ENCODE data around the gene REXO4. TPM values are rescaled to one million over a fixed set of nuclear protein-coding genes. Genes with fewer than 3 reads are reported as not detected.
"Not testable (repeated sequence)": the region's sequence is repeated elsewhere in the genome, so short reads cannot be mapped to it uniquely, and the experiment has no call there.

The REXO4 gene
- total and polyA plus RNA-seq, 12 donors: 18.9 to 27.6 (median 22.8) TPM

DNA sequence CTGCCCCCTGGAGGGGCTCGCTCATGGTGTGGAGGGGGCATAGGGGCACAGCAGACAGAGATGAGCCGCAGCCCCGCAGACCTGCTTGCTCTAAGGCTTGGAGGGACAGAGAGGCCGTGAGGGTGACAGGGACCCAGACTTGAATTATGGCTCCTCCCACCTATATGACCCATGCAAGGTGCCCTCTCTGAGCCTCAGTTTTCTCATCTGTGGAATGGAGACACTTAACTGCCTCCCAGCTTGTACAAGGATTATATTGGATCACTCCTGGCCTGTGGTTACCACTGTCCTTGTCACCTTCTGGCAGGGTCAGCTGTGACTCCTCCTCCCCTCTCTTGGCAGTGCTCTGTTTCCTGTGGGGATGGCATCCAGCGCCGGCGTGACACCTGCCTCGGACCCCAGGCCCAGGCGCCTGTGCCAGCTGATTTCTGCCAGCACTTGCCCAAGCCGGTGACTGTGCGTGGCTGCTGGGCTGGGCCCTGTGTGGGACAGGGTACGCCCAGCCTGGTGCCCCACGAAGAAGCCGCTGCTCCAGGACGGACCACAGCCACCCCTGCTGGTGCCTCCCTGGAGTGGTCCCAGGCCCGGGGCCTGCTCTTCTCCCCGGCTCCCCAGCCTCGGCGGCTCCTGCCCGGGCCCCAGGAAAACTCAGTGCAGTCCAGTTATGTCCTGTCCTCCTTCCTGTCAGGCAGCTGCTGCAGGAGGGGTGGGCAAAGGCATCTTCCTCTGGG lies 37.3 kb upstream of the REXO4 start:
- peaks cover 0 to 9% of the 10 kb centered on the region in 2 donors for H3K4me1 ChIP-seq (replicated peaks in 1 of 2)
- H3K9me3 ChIP-seq (replicated peaks in 1 of 3): no peaks in the 10 kb centered on the region
- TF ChIP-seq POLR2A (IDR thresholded peaks at IDR 0.05): no peak
- TF ChIP-seq CTCF (IDR thresholded peaks at IDR 0.05): no peak
- H3K36me3 ChIP-seq (replicated peaks in 1 of 2): no peaks in the 10 kb centered on the region
- no peak overlapping the region for H3K27ac ChIP-seq
- no peak for DNase-seq
- H3K4me3 ChIP-seq: no peak overlapping the region
- intact Hi-C loops (cut with DNase I): no loop called here
- H3K27me3 ChIP-seq: no peaks in the 10 kb centered on the region
- 77 to 95% (median 92%) methylated on average over 9 to 20 of the region's 20 CpGs for WGBS, 4 donors

DNA sequence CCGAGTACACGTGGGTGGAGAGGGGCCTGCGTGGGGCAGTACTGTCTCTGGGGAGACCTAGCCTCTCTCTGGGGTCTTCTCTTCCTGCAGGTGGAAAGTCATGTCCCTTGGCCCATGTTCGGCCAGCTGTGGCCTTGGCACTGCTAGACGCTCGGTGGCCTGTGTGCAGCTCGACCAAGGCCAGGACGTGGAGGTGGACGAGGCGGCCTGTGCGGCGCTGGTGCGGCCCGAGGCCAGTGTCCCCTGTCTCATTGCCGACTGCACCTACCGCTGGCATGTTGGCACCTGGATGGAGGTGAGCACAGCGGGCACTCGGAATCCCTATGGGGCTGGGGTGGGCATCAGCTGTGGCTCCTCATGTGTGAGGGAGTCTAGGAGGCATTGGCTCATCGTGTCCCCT lies 36.5 kb upstream of the REXO4 start:
- Histone ChIP-seq H3K4me1 (replicated peaks in 1 of 2) (peaks cover 0 to 9% of the 10 kb centered on the region in 2 donors), H3K9me3 (replicated peaks in 1 of 3) (no peaks in the 10 kb centered on the region), H3K4me3 (no peak overlapping the region), H3K36me3 (replicated peaks in 1 of 2) (no peaks in the 10 kb centered on the region), H3K27me3 (no peaks in the 10 kb centered on the region), H3K27ac (no peak overlapping the region)
- no peak for TF ChIP-seq POLR2A (IDR thresholded peaks at IDR 0.05)
- intact Hi-C loops (cut with DNase I): no loop called here
- 70 to 84% (median 78%) methylated on average over 2 to 19 of the region's 19 CpGs for WGBS, 4 donors
- DNase-seq: no peak

DNA sequence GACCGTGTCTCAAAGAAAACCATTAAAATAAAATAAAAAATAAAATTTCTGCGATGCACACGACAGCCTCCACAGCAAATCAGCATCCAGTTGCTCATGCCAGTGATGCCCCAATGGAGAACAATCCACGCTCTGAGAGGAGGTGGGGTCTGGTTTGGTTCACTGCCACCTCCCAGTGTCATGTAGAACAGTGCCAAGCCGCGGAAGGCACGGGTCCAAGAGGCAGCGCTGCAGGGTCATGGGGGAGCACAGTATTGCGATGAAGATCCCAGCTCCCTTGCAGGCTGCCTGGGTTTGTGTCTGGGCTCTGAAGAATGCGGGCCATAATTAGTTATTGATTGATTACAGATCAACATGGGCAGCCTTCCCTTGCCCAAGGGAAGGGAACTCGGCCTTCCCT lies 35.8 kb upstream of the REXO4 start:
- H3K27me3 ChIP-seq: no peaks in the 10 kb centered on the region
- peaks cover 0 to 2% of the 10 kb centered on the region in 2 donors for H3K4me1 ChIP-seq (replicated peaks in 1 of 2)
- intact Hi-C loops (cut with DNase I): no loop called here
- no peak overlapping the region for H3K27ac ChIP-seq
- TF ChIP-seq CTCF (IDR thresholded peaks at IDR 0.05) (no peak), POLR2A (IDR thresholded peaks at IDR 0.05) (no peak)
- DNase-seq: no peak
- H3K9me3 ChIP-seq (replicated peaks in 1 of 3): no peaks in the 10 kb centered on the region
- WGBS, 4 donors: 76 to 84% (median 79%) methylated on average over 10 to 11 of the region's 11 CpGs
- no peak overlapping the region for H3K4me3 ChIP-seq
- H3K36me3 ChIP-seq (replicated peaks in 1 of 2): no peaks in the 10 kb centered on the region

DNA sequence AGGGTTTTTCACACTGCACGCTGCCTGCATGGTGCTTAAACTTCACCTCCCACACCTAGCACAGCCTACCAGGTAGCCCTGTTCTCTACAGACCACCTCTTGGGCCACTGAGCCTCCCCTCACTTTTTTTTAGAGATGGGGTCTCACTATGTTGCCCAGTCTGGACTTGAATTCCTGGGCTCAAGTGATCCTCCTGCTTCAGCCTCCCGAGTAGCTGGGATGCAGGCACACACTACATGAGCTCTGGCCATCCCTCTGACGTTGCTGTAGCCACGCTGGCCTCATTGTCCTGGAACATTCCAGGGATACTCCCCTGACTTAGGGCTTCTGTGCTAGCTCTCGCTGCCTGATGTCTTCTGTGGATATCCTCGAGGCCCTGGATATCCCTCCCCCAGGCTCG lies 34.8 kb upstream of the REXO4 start:
- no peaks in the 10 kb centered on the region for H3K9me3 ChIP-seq (replicated peaks in 1 of 3)
- no peak overlapping the region for H3K4me3 ChIP-seq
- no peak overlapping the region for H3K27ac ChIP-seq
- H3K27me3 ChIP-seq: no peaks in the 10 kb centered on the region
- TF ChIP-seq POLR2A (IDR thresholded peaks at IDR 0.05): no peak
- no peak for TF ChIP-seq CTCF (IDR thresholded peaks at IDR 0.05)
- H3K4me1 ChIP-seq (replicated peaks in 1 of 2): no peaks in the 10 kb centered on the region
- DNase-seq: no peak
- no peaks in the 10 kb centered on the region for H3K36me3 ChIP-seq (replicated peaks in 1 of 2)
- WGBS, 4 donors: 63 to 89% (median 78%) methylated on average over 4 to 7 of the region's 7 CpGs
- intact Hi-C loops (cut with DNase I): no loop called here

- H3K27ac ChIP-seq; H3K36me3 ChIP-seq (replicated peaks in 1 of 2); intact Hi-C loops (cut with DNase I); H3K9me3 ChIP-seq (replicated peaks in 1 of 3); H3K27me3 ChIP-seq; H3K4me1 ChIP-seq (replicated peaks in 1 of 2); H3K4me3 ChIP-seq; DNase-seq: not testable (repeated sequence)
- WGBS, 4 donors: 90 to 95% (median 92%) methylated on average over 5 of the region's 5 CpGs
Observed at GRCh38 chr9:133451865-133452264, 34.1 kb upstream of the REXO4 start.

Data from adrenal gland (tissue), 12 donors.